ENCODE data around the gene PPA1. TPM values are rescaled to one million over a fixed set of nuclear protein-coding genes. Genes with fewer than 3 reads are reported as not detected.

The PPA1 gene
- total and polyA plus RNA-seq, 2 experiments from 2014 or later = 105 to 110 TPM

DNA sequence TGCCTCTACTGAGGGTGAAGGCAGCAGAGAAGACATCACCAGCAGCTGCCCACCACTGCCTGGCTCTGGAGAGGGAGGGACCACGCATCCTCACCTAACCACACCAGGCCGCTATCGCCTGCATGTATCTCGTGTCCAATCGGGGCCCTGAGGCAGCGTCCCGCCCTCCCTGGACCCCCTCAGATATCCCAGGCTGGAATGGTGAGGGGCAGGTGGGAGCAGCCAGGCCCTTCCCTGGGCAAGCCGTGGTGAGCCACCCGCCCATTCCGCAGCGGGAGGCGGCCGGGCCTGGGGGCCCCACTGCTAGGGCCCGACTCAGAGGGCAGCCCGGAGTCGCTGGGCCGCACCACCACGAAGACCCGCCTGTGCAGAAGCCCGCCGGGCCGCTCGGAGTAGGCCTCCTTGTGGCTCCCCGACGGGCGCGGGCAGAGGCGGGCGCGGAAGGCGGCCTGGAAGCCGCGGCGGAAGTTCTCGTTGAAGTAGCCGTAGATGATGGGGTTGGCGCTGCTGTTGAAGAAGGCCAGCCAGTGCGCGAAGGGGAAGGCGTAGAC lies 21.6 kb upstream of the PPA1 start:
- TF ChIP-seq EZH2phosphoT487 (IDR thresholded peaks at IDR 0.05; ENCODE audit: insufficient read depth, low read depth) = no peak
- TF ChIP-seq EZH2 (IDR thresholded peaks at IDR 0.05; ENCODE audit: insufficient read depth, poor library complexity, severe bottlenecking) = no peak
- Histone ChIP-seq H3K9ac (no peak overlapping the region), H3K9me2 (ENCODE audit: insufficient read depth) (no peaks in the 10 kb centered on the region), H3K27me3 (replicated peaks; ENCODE audit: insufficient read depth) (peaks cover 51% of the 10 kb centered on the region), H4K20me1 (ENCODE audit: insufficient read depth) (no peaks in the 10 kb centered on the region), H3K27ac (no peak overlapping the region), H3F3A (ENCODE audit: insufficient read depth) (no peaks in the 10 kb centered on the region), H3K9me3 (ENCODE audit: low read depth) (no peaks in the 10 kb centered on the region), H3K36me3 (ENCODE audit: low read depth) (no peaks in the 10 kb centered on the region), H3K4me2 (ENCODE audit: unreplicated experiment) (no peak overlapping the region), H2AFZ (no peak overlapping the region), H3K4me1 (ENCODE audit: insufficient read depth) (0 out of 2 replicates have a peak, but pooled peaks cover 5% of the 10 kb centered on the region), H3K79me2 (ENCODE audit: insufficient read depth) (no peaks in the 10 kb centered on the region), H3K4me3 (no peak overlapping the region)
- in situ Hi-C loops (cut with MboI) = no loop called here
- DNase-seq = no peak
- WGBS, 2 experiments (ENCODE audit: low coverage in 1 of 2, low lambda C conversion rate in 2 of 2, missing lambda C conversion rate in 2 of 2) = 69 to 90% methylated on average over 15 to 40 of the region's 40 CpGs

DNA sequence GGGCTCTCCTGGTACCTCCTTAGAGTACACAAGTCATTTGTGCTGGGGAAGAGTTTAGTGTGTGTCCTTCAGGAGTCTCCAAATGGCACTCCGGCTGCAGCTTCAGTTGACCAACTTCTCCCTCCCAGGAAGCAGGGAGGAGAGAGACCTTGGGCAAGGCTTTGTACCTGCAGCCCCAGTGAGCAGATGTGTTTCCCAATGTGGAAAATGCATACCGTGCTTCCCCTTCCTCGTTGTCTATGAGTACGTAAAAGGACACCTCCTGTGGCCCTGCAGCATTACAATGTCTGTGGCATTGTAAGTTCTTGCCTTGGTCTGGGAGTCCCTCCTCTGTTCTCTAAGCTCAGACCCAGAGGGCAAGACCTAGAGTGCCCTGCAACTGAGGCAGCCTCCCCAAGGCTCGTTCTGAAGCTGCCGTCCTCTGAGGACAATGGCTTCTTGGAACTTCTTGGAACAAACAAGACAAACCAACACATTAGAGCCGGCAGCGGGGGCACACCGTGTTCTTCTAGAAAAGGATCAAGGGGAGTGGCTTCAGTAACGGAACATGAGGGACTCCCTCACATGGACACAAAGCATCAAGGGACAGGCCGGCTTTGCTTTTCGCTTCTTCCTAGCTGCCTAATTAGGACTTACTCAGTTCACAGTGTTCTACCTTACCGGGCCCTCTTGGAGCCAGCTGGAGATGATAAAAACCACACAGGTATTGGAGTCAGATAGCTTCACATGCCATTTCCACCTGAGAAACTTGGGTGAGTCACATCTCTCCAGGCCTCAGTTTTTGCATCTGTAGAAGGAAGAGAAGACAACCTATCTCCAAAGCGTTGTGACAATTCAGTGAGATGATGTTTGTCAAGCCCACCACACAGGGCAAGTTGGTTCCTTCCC lies 20.9 kb upstream of the PPA1 start:
- H2AFZ ChIP-seq = no peak overlapping the region
- H3K36me3 ChIP-seq (ENCODE audit: low read depth) = no peaks in the 10 kb centered on the region
- 0 out of 2 replicates have a peak, but pooled peaks cover 5% of the 10 kb centered on the region for H3K4me1 ChIP-seq (ENCODE audit: insufficient read depth)
- H3K9me3 ChIP-seq (ENCODE audit: low read depth) = no peaks in the 10 kb centered on the region
- no peak overlapping the region for H3K4me3 ChIP-seq
- in situ Hi-C loops (cut with MboI) = no loop called here
- 76 to 78% methylated on average over 14 of the region's 14 CpGs for WGBS, 2 experiments (ENCODE audit: low coverage in 1 of 2, low lambda C conversion rate in 2 of 2, missing lambda C conversion rate in 2 of 2)
- no peaks in the 10 kb centered on the region for H3F3A ChIP-seq (ENCODE audit: insufficient read depth)
- H3K4me2 ChIP-seq (ENCODE audit: unreplicated experiment) = no peak overlapping the region
- peaks cover 51% of the 10 kb centered on the region for H3K27me3 ChIP-seq (replicated peaks; ENCODE audit: insufficient read depth)
- DNase-seq = no peak
- H3K79me2 ChIP-seq (ENCODE audit: insufficient read depth) = no peaks in the 10 kb centered on the region
- no peak overlapping the region for H3K27ac ChIP-seq
- TF ChIP-seq EZH2phosphoT487 (IDR thresholded peaks at IDR 0.05; ENCODE audit: insufficient read depth, low read depth) (no peak), EZH2 (IDR thresholded peaks at IDR 0.05; ENCODE audit: insufficient read depth, poor library complexity, severe bottlenecking) (no peak)
- H4K20me1 ChIP-seq (ENCODE audit: insufficient read depth) = no peaks in the 10 kb centered on the region
- no peaks in the 10 kb centered on the region for H3K9me2 ChIP-seq (ENCODE audit: insufficient read depth)
- H3K9ac ChIP-seq = no peak overlapping the region

DNA sequence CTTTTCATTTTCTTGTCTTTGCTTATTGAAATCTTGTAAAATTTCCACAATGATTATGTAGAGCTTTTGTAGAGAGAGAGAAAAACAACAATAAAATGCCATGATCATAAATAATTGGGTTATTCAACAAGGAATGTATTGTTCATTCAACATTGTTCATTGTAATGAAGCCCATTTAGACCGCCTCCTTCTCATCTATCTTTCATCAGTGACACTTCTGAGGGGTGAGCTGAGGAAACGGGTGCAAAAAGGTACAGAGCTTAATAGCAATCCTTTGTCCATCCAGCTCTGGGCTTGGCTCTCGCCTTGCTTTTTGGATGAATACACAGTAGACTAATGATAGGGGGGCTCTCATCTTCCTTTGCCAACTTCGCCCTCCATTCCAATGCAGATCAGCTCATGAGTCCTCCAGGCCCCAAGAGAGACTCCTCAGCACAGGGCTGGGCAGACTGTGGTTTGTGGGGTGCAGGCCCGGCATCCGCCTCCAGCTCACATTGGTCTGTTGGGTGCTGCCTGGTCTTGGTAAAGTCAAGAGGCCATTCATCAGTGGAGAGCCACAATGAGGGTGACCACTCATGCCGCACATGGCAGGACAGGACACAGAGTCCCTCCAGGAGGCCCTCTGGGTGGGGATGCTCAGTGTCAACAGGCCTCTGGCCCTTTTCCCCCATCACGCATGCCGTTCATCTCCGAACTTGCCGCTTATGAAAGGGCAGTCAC lies 17.9 kb upstream of the PPA1 start:
- Histone ChIP-seq H2AFZ (no peak overlapping the region), H4K20me1 (ENCODE audit: insufficient read depth) (no peaks in the 10 kb centered on the region), H3K4me1 (ENCODE audit: insufficient read depth) (no peaks in the 10 kb centered on the region), H3K27me3 (replicated peaks; ENCODE audit: insufficient read depth) (peaks cover 61% of the 10 kb centered on the region), H3K27ac (no peak overlapping the region), H3K79me2 (ENCODE audit: insufficient read depth) (no peaks in the 10 kb centered on the region), H3K4me3 (no peak overlapping the region), H3K9me2 (ENCODE audit: insufficient read depth) (no peaks in the 10 kb centered on the region), H3K4me2 (ENCODE audit: unreplicated experiment) (no peak overlapping the region), H3F3A (ENCODE audit: insufficient read depth) (no peaks in the 10 kb centered on the region), H3K9ac (no peak overlapping the region), H3K9me3 (ENCODE audit: low read depth) (no peaks in the 10 kb centered on the region), H3K36me3 (ENCODE audit: low read depth) (no peaks in the 10 kb centered on the region)
- in situ Hi-C loops (cut with MboI) = no loop called here
- no peak for DNase-seq
- TF ChIP-seq EZH2phosphoT487 (IDR thresholded peaks at IDR 0.05; ENCODE audit: insufficient read depth, low read depth) = no peak
- TF ChIP-seq EZH2 (IDR thresholded peaks at IDR 0.05; ENCODE audit: insufficient read depth, poor library complexity, severe bottlenecking) = no peak
- 84 to 87% methylated on average over 11 of the region's 11 CpGs for WGBS, 2 experiments (ENCODE audit: low coverage in 1 of 2, low lambda C conversion rate in 2 of 2, missing lambda C conversion rate in 2 of 2)

DNA sequence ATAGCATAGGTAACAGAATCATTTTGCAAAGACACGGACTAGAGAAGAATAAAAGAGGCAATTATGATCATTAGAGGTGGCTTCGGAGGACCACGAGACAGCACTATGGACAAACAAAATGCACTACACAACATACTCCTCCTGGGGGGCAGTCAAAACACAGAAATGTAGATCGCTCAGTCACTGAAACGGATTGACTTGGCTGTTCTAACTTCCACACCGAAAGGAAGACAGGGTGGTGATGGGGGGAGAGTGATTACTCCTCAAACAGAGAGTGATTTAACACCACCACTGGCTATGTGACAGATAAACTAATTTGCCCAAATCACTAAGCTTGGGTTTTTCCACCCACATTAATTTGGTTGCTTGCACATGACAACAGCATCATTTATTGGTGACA lies 14.1 kb upstream of the PPA1 start:
- H3K4me2 ChIP-seq (ENCODE audit: unreplicated experiment) = no peak overlapping the region
- TF ChIP-seq EZH2phosphoT487 (IDR thresholded peaks at IDR 0.05; ENCODE audit: insufficient read depth, low read depth) (no peak), EZH2 (IDR thresholded peaks at IDR 0.05; ENCODE audit: insufficient read depth, poor library complexity, severe bottlenecking) (no peak)
- peaks cover 53% of the 10 kb centered on the region for H3K27me3 ChIP-seq (replicated peaks; ENCODE audit: insufficient read depth)
- no peak overlapping the region for H2AFZ ChIP-seq
- H3K9ac ChIP-seq = no peak overlapping the region
- no peaks in the 10 kb centered on the region for H3K4me1 ChIP-seq (ENCODE audit: insufficient read depth)
- H3F3A ChIP-seq (ENCODE audit: insufficient read depth) = no peaks in the 10 kb centered on the region
- no peaks in the 10 kb centered on the region for H3K9me3 ChIP-seq (ENCODE audit: low read depth)
- no peaks in the 10 kb centered on the region for H3K9me2 ChIP-seq (ENCODE audit: insufficient read depth)
- H3K27ac ChIP-seq = no peak overlapping the region
- in situ Hi-C loops (cut with MboI) = no loop called here
- no peak overlapping the region for H3K4me3 ChIP-seq
- H3K36me3 ChIP-seq (ENCODE audit: low read depth) = no peaks in the 10 kb centered on the region
- DNase-seq = no peak
- no peaks in the 10 kb centered on the region for H4K20me1 ChIP-seq (ENCODE audit: insufficient read depth)
- no peaks in the 10 kb centered on the region for H3K79me2 ChIP-seq (ENCODE audit: insufficient read depth)
- WGBS, 2 experiments (ENCODE audit: low coverage in 1 of 2, low lambda C conversion rate in 2 of 2, missing lambda C conversion rate in 2 of 2) = 38 to 46% methylated on average over 6 of the region's 6 CpGs

Data from GM23248 (cell line).